ENCODE results near the gene PLCB1. TPM values are rescaled to one million over a fixed set of nuclear protein-coding genes. Genes with fewer than 3 reads are reported as not detected.

Gene PLCB1
- total RNA-seq, 1 experiment from 2014 or later: 4.4 TPM

- ChIA-PET CTCF (no interaction called here), POLR2A (ENCODE audit: unreplicated experiment) (no interaction called here)
- no peak for DNase-seq
These were observed 296.9 kb downstream of the PLCB1 start for GRCh38 chr20:8428988-8429387.

GRCh38 chr20:8431538-8432434, 299.7 kb downstream of the PLCB1 start:
- H3K4me3 ChIP-seq (ENCODE audit: low read length): no peak overlapping the region
- no peaks in the 10 kb centered on the region for H3K79me2 ChIP-seq (ENCODE audit: low read length)
- no peaks in the 10 kb centered on the region for H3K4me1 ChIP-seq (ENCODE audit: insufficient read depth, low read length)
- ChIA-PET POLR2A (ENCODE audit: unreplicated experiment) (no interaction called here), CTCF (no interaction called here)
- intact Hi-C loops (cut with micrococcal nuclease): no loop called here
- H3K27ac ChIP-seq (ENCODE audit: low read length): no peak overlapping the region
- no peak overlapping the region for H2AFZ ChIP-seq (ENCODE audit: low read length)
- no peaks in the 10 kb centered on the region for H3K36me3 ChIP-seq (ENCODE audit: low read depth, low read length)
- BruUV-seq (replicated peaks): no TSS peak
- H3K27me3 ChIP-seq (ENCODE audit: low read length): peaks cover 12% of the 10 kb centered on the region
- TF ChIP-seq CTCF (conservative IDR thresholded peaks at IDR 0.05; ENCODE audit: low read depth, low read length) (no peak), EZH2 (IDR thresholded peaks at IDR 0.05; ENCODE audit: low read length, unreplicated experiment) (no peak), EZH2phosphoT487 (IDR thresholded peaks at IDR 0.05; ENCODE audit: borderline replicate concordance, low read length) (no peak)
- H3F3A ChIP-seq (ENCODE audit: low read length, unreplicated experiment): no peaks in the 10 kb centered on the region
- ATAC-seq (no peak), DNase-seq (no peak)
- no peak overlapping the region for H3K9ac ChIP-seq (ENCODE audit: low read length)
- H3K9me2 ChIP-seq (replicated peaks; ENCODE audit: low read length): no peaks in the 10 kb centered on the region
- H3K4me2 ChIP-seq (ENCODE audit: low read length): no peak overlapping the region
- H3K9me3 ChIP-seq (ENCODE audit: low read length): no peaks in the 10 kb centered on the region
- no peaks in the 10 kb centered on the region for H4K20me1 ChIP-seq (ENCODE audit: low read length)

More at GRCh38 chr20:8428988-8429387, 296.9 kb downstream of the PLCB1 start:
- no peaks in the 10 kb centered on the region for H3K9me2 ChIP-seq (replicated peaks; ENCODE audit: low read length)
- no peak overlapping the region for H3K27ac ChIP-seq (ENCODE audit: low read length)
- no TSS peak for BruUV-seq (replicated peaks)
- no peaks in the 10 kb centered on the region for H3F3A ChIP-seq (ENCODE audit: low read length, unreplicated experiment)
- no peak overlapping the region for H3K4me2 ChIP-seq (ENCODE audit: low read length)
- intact Hi-C loops (cut with micrococcal nuclease): no loop called here
- no peaks in the 10 kb centered on the region for H3K36me3 ChIP-seq (ENCODE audit: low read depth, low read length)
- peaks cover 12% of the 10 kb centered on the region for H3K27me3 ChIP-seq (ENCODE audit: low read length)
- ATAC-seq: no peak
- H3K79me2 ChIP-seq (ENCODE audit: low read length): no peaks in the 10 kb centered on the region
- H2AFZ ChIP-seq (ENCODE audit: low read length): no peak overlapping the region
- H3K4me3 ChIP-seq (ENCODE audit: low read length): no peak overlapping the region
- TF ChIP-seq CTCF (conservative IDR thresholded peaks at IDR 0.05; ENCODE audit: low read depth, low read length): no peak
- no peak for TF ChIP-seq EZH2 (IDR thresholded peaks at IDR 0.05; ENCODE audit: low read length, unreplicated experiment)
- no peak for TF ChIP-seq EZH2phosphoT487 (IDR thresholded peaks at IDR 0.05; ENCODE audit: borderline replicate concordance, low read length)
- no peaks in the 10 kb centered on the region for H4K20me1 ChIP-seq (ENCODE audit: low read length)
- H3K9me3 ChIP-seq (ENCODE audit: low read length): no peaks in the 10 kb centered on the region
- no peaks in the 10 kb centered on the region for H3K4me1 ChIP-seq (ENCODE audit: insufficient read depth, low read length)
- no peak overlapping the region for H3K9ac ChIP-seq (ENCODE audit: low read length)

All from PC-3 (cell line).